ENCODE results near the gene CES2. TPM values are rescaled to one million over a fixed set of nuclear protein-coding genes. Genes with fewer than 3 reads are reported as not detected.

Gene CES2
- total RNA-seq, 1 donor: 37.6 TPM

DNA sequence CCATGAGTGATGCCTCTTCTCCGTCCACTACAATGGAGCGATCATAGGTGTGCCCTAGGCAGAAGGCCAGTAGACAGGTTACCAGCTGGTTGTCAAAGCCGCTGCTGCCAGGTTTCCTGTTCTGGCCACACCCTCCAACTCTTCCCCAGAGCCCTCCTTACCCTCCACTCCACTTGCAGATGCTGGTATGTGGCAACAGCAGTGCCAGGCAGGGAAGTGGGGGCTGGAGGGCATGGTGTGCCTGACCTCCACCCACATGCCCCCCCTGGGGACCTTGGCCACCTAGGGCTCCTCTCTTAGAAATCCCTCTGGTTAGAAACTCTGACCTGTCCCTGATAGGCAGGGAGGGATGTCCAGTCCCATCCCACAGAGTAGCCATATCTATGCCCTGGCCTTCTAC is 11.4 kb upstream of the CES2 start:
- no peak for TF ChIP-seq CTCF (IDR thresholded peaks at IDR 0.05; ENCODE audit: insufficient read depth, low read length)
- no peak overlapping the region for H3K4me3 ChIP-seq (ENCODE audit: low read depth, low read length)
- DNase-seq (ENCODE audit: low read depth): no peak

DNA sequence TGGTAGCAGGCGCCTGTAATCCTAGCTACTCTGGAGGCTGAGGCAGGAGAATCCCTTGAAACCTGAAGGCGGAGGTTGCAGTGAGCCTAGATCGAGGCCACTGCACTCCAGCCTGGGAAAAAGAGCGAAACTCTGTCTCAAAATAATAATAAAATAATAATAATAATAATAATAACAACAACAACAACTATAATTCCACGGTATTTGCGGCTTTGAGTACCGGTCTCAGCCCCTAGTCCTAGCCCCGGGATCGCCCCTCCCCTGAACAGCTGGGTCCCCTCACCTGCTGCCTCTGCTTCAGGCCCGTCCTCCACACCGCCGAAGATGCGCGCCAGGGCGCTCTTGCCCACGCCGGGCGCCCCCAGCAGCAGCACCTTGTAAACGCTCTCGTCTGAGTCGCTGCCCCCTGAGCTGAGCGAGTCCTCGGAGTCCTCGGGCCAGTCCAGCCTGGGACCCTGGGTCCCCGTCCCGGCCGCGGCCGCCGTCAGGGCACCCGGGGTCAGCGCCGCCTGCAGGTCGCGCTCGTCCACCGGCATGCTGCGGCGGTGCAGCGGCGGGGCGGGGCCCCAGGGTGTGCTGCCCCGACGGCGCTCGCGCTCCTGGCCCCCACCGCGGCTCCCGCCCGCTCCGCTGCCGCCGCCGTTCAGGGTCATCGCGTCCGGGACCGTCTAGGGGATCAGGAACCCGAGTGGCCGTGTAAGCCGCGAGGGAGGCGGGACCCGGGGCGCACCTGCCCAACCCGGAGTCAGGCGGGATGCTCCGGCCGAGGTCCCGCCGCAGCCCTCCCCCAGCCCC is 10.6 kb upstream of the CES2 start:
- DNase-seq (ENCODE audit: low read depth): no peak
- peak overlapping the region; percentile 58 for H3K4me3 ChIP-seq (ENCODE audit: low read depth, low read length)
- peak; percentile 8 for TF ChIP-seq CTCF (IDR thresholded peaks at IDR 0.05; ENCODE audit: insufficient read depth, low read length)

GRCh38 chr16:66925322-66925840 is 9.9 kb upstream of the CES2 start, which contains the start of gene RRAD:
TSS of gene RRAD (minus strand) at chr16:66925535. CDS start at chr16:66925179, 356 bp downstream.
- peak within 1 kb of the TSS; percentile 58 for H3K4me3 ChIP-seq (ENCODE audit: low read depth, low read length)
- TF ChIP-seq CTCF (IDR thresholded peaks at IDR 0.05; ENCODE audit: insufficient read depth, low read length): peak; percentile 8
- peak; percentile 64 for DNase-seq (ENCODE audit: low read depth)

GRCh38 chr16:66926171-66926947 is 9.0 kb upstream of the CES2 start:
- no peak overlapping the region for H3K4me3 ChIP-seq (ENCODE audit: low read depth, low read length)
- no peak for TF ChIP-seq CTCF (IDR thresholded peaks at IDR 0.05; ENCODE audit: insufficient read depth, low read length)
- DNase-seq (ENCODE audit: low read depth): peak; percentile 36

DNA sequence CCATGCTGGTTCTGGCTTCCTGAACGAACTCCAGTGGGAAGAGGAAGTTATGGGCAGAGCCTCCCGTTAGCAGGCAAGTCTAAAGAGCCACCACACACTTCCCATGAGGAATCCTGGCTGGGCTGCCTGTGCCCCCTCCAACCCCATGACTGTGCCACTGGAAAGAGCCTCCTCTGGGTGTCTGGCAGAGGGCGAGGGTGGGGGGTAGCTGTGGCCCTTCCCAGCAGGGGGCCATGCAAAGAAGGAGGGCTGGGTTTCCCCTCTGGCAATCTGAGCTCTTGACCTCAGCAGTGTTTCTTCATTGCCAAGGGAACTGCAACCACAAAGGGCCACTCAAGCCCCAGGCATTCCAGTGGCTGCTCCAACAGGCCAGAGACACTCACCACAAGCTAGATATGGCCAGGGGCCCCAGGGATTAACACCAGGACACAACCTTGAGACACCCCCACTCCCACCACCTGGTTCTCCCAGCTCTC is 8.3 kb upstream of the CES2 start:
- DNase-seq (ENCODE audit: low read depth): peak; percentile 81
- TF ChIP-seq CTCF (IDR thresholded peaks at IDR 0.05; ENCODE audit: insufficient read depth, low read length): no peak
- H3K4me3 ChIP-seq (ENCODE audit: low read depth, low read length): no peak overlapping the region

GRCh38 chr16:66927918-66928649 is 7.2 kb upstream of the CES2 start:
- no peak overlapping the region for H3K4me3 ChIP-seq (ENCODE audit: low read depth, low read length)
- TF ChIP-seq CTCF (IDR thresholded peaks at IDR 0.05; ENCODE audit: insufficient read depth, low read length): no peak
- DNase-seq (ENCODE audit: low read depth): no peak

Data from fibroblast of the aortic adventitia (primary cell).